ENCODE data around the gene SLC13A3.

SLC13A3 gene

DNA sequence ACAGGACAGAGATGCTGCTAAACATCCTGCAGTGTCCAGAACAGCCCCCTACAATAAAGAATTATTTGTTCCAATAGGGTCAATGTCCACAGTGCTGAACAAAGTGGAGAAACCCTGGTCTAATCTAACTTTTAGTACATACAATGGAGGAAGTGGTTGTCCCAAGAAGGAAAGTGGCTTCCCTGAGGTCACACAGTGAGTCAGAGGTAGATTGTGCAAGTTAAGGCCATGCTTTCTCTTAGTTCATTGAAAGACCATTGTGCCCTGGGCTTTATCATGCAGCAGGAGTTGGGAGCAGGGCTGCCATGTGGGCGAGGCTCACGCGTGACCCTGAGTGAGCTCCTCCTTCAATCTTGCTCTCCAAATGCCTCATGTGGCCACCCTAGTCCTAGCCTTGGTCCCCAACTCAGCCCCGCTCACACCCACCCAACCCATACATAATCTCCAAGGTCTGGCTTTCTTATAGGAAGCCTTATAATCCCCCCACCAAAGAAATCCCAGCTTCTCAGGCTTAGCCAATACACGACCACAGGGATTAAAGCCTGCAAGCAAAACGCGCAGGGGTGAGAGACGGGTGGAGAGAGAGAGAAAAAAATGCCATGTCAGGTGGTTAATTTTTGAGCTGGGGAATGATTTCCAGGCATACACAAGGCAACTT lies 19.9 kb downstream of the SLC13A3 start:
- no peak overlapping the region for H3K4me3 ChIP-seq (ENCODE audit: low read length)
- peaks cover 2% of the 10 kb centered on the region for H3K9me3 ChIP-seq (ENCODE audit: low read length)
- peaks cover 21% of the 10 kb centered on the region for H3K4me1 ChIP-seq (ENCODE audit: insufficient read depth, low read length)
- H3K27me3 ChIP-seq (ENCODE audit: insufficient read depth, low read length): no peaks in the 10 kb centered on the region
- H2AFZ ChIP-seq (ENCODE audit: low read depth, low read length): no peak overlapping the region
- no peaks in the 10 kb centered on the region for H3K36me3 ChIP-seq (ENCODE audit: insufficient read depth, low read length)

DNA sequence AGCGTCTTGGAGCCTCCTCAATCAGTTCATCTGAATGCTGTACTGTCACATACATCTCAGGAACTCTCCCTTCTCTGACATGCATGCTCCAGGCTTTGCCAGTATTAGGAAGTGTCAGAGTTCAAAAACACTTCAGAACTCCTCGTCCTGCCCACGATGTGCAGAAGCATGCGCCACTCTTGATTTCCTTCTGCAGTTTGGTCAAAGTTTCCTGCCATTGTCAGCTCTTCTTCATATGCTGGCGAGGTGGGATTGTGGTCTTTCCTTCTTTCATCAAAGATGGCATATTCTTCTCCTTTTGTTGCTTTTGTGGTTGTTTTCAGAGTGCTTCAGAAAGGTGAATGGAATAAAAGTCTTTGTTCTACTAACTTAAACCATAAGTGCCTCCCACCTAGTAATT lies 21.0 kb downstream of the SLC13A3 start:
- H3K4me1 ChIP-seq (ENCODE audit: insufficient read depth, low read length): peaks cover 16% of the 10 kb centered on the region
- no peaks in the 10 kb centered on the region for H3K36me3 ChIP-seq (ENCODE audit: insufficient read depth, low read length)
- H2AFZ ChIP-seq (ENCODE audit: low read depth, low read length): no peak overlapping the region
- no peaks in the 10 kb centered on the region for H3K27me3 ChIP-seq (ENCODE audit: insufficient read depth, low read length)
- no peak overlapping the region for H3K4me3 ChIP-seq (ENCODE audit: low read length)
- peaks cover 2% of the 10 kb centered on the region for H3K9me3 ChIP-seq (ENCODE audit: low read length)

DNA sequence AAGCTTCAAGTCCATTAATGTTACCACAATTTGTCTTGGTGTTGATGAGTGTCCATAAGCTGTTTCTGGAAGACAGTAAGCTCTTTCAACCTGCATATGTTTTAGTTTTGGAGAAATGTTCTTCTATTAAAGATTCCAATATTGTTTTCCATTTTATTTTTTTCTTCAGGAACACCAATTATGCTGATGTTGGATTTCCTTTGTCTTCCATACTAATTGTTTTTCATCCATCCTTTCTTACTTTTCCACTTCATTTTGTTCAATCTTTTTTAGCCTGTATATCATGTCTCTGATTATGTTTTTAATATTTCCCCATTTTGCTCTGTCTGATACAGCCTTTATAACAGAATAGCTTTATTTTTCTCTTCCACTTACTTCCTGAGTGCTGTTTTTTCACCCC lies 21.9 kb downstream of the SLC13A3 start:
- Histone ChIP-seq H3K27me3 (ENCODE audit: insufficient read depth, low read length) (no peaks in the 10 kb centered on the region), H3K4me3 (ENCODE audit: low read length) (no peak overlapping the region)

DNA sequence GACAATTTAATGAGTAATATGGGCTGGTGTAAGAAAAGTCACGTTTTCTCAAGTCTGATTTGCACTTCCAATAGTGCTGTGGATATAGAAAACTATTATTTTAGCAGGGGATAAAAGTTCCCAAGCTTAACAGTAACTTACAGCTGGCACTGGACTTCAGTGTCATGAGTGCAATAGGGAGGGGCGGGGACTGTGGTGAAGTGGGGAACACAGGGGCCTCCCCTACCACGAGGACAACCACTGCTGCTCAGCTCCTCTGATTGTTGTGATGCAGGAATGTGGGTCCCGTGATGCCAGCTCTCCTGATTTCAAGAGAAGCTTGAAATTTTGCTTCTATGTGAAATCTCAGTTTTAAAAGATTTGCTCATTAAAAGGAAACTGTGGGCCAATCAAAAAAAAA lies 24.0 kb downstream of the SLC13A3 start:
- no peaks in the 10 kb centered on the region for H3K27me3 ChIP-seq (ENCODE audit: insufficient read depth, low read length)
- no peaks in the 10 kb centered on the region for H3K36me3 ChIP-seq (ENCODE audit: insufficient read depth, low read length)
- H3K9me3 ChIP-seq (ENCODE audit: low read length): peaks cover 6% of the 10 kb centered on the region
- peaks cover 25% of the 10 kb centered on the region for H3K4me1 ChIP-seq (ENCODE audit: insufficient read depth, low read length)
- no peak overlapping the region for H3K4me3 ChIP-seq (ENCODE audit: low read length)
- H2AFZ ChIP-seq (ENCODE audit: low read depth, low read length): no peak overlapping the region

More for the DNA sequence above, 21.9 kb downstream of the SLC13A3 start:
- Histone ChIP-seq H3K9me3 (ENCODE audit: low read length) (peaks cover 2% of the 10 kb centered on the region), H3K36me3 (ENCODE audit: insufficient read depth, low read length) (no peaks in the 10 kb centered on the region), H2AFZ (ENCODE audit: low read depth, low read length) (no peak overlapping the region), H3K4me1 (ENCODE audit: insufficient read depth, low read length) (peaks cover 16% of the 10 kb centered on the region)

DNA sequence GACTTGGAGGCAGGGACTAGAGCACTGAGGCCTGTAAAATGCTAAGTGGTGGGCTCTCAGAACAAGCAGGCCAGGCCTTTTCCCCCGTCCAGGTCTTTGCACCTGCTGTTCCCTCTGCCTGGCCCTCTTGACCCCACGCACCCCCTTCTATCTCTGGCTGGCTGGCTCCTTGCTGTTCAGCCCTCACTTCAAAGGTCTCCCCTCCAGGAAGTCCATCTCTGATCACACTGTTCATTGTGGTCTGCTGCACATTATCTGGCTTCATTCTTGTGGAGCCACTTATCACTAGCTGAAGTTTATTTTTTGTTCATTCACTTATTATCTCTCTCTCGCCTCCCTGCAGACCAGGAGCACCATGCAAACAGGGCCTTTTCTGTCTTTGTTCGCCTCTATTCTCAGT lies 24.5 kb downstream of the SLC13A3 start:
- no peak overlapping the region for H3K4me3 ChIP-seq (ENCODE audit: low read length)
- H3K36me3 ChIP-seq (ENCODE audit: insufficient read depth, low read length): no peaks in the 10 kb centered on the region
- no peaks in the 10 kb centered on the region for H3K27me3 ChIP-seq (ENCODE audit: insufficient read depth, low read length)
- H3K9me3 ChIP-seq (ENCODE audit: low read length): peaks cover 6% of the 10 kb centered on the region
- no peak overlapping the region for H2AFZ ChIP-seq (ENCODE audit: low read depth, low read length)
- peaks cover 30% of the 10 kb centered on the region for H3K4me1 ChIP-seq (ENCODE audit: insufficient read depth, low read length)

DNA sequence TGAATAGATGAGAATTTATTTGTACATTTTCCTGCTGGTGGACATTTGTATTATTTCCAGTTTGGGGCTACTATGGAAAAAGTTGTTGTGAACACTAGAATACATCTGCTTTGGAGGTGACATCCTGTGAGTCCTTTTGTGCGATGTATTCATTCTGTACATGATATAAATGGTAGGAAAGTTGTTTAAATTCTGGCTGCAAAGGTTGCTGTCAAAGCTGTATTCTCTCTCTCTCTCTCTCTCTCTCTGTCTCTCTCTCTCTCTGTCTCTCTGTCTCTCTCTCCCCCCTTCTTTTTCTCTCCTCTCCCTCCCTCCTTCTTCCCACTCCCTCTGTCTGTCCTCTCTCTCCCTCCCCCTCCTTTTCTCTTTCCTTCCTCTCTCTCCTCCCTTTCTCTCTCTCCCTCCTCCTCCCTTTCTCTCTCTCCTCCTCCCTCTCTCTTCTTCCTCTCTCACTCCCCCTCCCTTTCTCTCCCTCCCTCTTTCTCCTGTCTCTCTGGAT lies 25.3 kb downstream of the SLC13A3 start:
- Histone ChIP-seq H3K4me3 (ENCODE audit: low read length) (no peak overlapping the region), H3K9me3 (ENCODE audit: low read length) (peaks cover 6% of the 10 kb centered on the region), H3K4me1 (ENCODE audit: insufficient read depth, low read length) (peaks cover 34% of the 10 kb centered on the region), H3K36me3 (ENCODE audit: insufficient read depth, low read length) (no peaks in the 10 kb centered on the region), H2AFZ (ENCODE audit: low read depth, low read length) (no peak overlapping the region), H3K27me3 (ENCODE audit: insufficient read depth, low read length) (no peaks in the 10 kb centered on the region)

DNA sequence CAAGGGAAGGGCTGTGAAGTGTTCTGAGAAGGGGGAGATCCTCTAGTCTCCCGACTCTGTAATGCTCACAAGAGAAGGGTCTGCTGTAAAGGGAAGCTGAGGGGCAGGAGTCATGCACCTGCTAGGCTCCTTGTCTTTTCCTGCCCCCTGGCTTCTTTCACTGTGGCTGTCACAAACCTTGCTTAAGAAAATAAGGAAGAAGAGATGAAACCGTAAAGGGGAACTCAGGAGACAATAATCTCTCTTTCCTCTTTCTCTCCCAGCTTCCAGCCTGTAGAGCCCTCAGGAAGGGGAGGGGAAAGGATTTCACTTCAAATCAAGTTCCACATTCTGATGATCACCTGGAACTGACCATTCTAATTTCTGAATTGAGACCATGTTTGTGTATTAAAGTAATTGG lies 26.3 kb downstream of the SLC13A3 start:
- no peaks in the 10 kb centered on the region for H3K36me3 ChIP-seq (ENCODE audit: insufficient read depth, low read length)
- no peak overlapping the region for H2AFZ ChIP-seq (ENCODE audit: low read depth, low read length)
- H3K4me3 ChIP-seq (ENCODE audit: low read length): no peak overlapping the region
- peaks cover 34% of the 10 kb centered on the region for H3K4me1 ChIP-seq (ENCODE audit: insufficient read depth, low read length)
- peaks cover 4% of the 10 kb centered on the region for H3K9me3 ChIP-seq (ENCODE audit: low read length)
- H3K27me3 ChIP-seq (ENCODE audit: insufficient read depth, low read length): no peaks in the 10 kb centered on the region

DNA sequence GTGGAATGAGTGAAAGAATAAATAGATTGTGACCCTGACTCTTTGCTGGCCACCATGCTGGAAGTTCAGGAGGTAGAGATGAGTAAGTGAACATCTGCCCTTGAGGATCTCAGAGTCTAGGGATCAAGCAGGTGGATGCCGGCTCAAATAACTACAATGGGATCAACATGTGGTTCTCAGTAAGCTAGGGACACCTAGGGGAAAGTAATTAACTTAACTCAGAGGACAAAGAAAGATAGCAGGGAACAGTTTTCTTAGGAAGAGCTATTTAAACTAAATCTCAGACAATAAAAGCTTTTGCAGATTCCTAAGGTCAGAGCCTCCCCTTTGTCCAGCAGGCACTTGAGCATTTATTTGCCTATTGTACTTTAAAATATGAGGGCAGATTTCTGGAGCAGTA lies 29.1 kb downstream of the SLC13A3 start:
- H3K9me3 ChIP-seq (ENCODE audit: low read length): peaks cover 4% of the 10 kb centered on the region
- H3K4me3 ChIP-seq (ENCODE audit: low read length): no peak overlapping the region
- H2AFZ ChIP-seq (ENCODE audit: low read depth, low read length): no peak overlapping the region
- H3K36me3 ChIP-seq (ENCODE audit: insufficient read depth, low read length): no peaks in the 10 kb centered on the region
- H3K4me1 ChIP-seq (ENCODE audit: insufficient read depth, low read length): peaks cover 29% of the 10 kb centered on the region
- no peaks in the 10 kb centered on the region for H3K27me3 ChIP-seq (ENCODE audit: insufficient read depth, low read length)

DNA sequence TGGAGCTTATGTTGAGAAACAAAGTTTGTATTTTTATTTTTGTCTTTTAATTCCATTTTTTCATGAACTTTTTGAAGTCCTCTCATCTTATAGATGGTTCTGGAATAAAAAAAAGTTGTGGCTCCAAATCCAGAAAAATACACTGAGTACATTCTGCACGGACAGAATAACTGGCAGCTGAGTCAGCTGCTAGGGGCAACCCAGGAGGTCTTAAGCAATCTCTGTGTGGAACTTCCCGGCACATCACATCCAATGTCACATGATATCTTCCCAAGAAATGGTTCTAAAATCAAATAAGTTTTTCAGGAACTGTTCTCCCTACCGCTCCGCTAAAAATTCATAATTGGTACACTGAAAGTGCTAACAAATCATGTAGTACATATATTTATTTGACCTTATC lies 29.8 kb downstream of the SLC13A3 start:
- Histone ChIP-seq H3K4me3 (ENCODE audit: low read length) (no peak overlapping the region), H2AFZ (ENCODE audit: low read depth, low read length) (no peak overlapping the region), H3K36me3 (ENCODE audit: insufficient read depth, low read length) (no peaks in the 10 kb centered on the region), H3K4me1 (ENCODE audit: insufficient read depth, low read length) (peaks cover 22% of the 10 kb centered on the region), H3K9me3 (ENCODE audit: low read length) (peaks cover 4% of the 10 kb centered on the region), H3K27me3 (ENCODE audit: insufficient read depth, low read length) (no peaks in the 10 kb centered on the region)

DNA sequence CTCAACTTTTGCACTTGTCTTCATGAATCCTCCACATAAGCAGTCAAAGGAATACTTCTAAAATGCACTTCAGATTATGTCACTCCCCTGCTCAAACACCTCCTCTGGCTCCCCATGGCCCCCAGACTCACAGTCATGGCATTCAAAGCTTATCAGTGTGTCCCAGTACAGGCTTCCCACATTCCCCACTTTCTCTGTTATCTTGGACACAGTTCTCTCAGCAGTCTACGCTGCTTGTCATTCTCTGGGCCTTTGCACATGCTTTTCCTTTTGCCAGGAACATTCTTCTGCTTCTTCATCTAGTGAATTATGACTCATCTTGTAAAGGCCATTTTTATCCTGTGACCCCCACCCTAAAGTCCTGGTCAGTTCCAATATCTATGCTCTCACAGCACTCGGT lies 31.8 kb downstream of the SLC13A3 start:
- H3K36me3 ChIP-seq (ENCODE audit: insufficient read depth, low read length): no peaks in the 10 kb centered on the region
- H2AFZ ChIP-seq (ENCODE audit: low read depth, low read length): no peak overlapping the region
- peaks cover 18% of the 10 kb centered on the region for H3K4me1 ChIP-seq (ENCODE audit: insufficient read depth, low read length)
- no peak overlapping the region for H3K4me3 ChIP-seq (ENCODE audit: low read length)
- no peaks in the 10 kb centered on the region for H3K27me3 ChIP-seq (ENCODE audit: insufficient read depth, low read length)
- peaks cover 4% of the 10 kb centered on the region for H3K9me3 ChIP-seq (ENCODE audit: low read length)

DNA sequence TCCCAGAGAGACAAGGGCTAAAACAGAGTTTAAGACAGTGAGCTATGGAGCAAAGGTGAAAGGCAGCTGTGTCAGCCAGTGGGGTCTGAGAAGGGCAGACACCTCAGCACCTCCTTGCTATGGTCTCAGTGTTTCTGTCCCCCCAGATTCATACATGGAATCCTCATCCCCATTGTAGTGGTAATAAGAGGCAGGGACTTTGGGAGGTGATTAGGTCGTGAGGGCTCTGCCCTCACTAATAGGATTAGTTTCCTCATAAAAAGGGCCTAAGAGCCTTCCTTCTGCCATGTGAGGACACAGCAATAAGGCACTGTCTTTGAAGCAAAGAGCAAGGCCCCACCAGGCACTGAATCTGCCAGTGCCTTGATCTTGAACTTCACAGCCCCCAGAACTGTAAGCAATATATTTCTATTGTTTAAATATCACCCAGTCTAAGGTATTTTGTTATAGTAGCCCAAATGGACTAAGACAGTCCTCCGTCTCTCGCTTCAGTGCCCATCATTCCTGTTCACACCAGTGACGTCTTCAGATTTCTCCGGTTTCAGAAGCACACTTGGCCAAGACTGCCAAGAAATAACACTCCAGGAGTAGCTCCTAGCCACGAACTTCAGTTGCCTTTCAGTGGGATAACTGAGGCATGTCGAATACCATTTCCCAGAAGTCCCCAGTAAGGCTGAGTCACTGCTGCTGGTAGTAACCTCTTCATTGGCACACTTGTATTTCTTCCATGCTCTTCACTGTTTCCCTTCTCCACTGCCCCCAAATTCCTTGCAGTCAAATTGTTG lies 32.8 kb downstream of the SLC13A3 start:
- no peak overlapping the region for H2AFZ ChIP-seq (ENCODE audit: low read depth, low read length)
- H3K4me1 ChIP-seq (ENCODE audit: insufficient read depth, low read length): peaks cover 18% of the 10 kb centered on the region
- H3K9me3 ChIP-seq (ENCODE audit: low read length): no peaks in the 10 kb centered on the region
- H3K36me3 ChIP-seq (ENCODE audit: insufficient read depth, low read length): no peaks in the 10 kb centered on the region
- no peaks in the 10 kb centered on the region for H3K27me3 ChIP-seq (ENCODE audit: insufficient read depth, low read length)
- no peak overlapping the region for H3K4me3 ChIP-seq (ENCODE audit: low read length)

DNA sequence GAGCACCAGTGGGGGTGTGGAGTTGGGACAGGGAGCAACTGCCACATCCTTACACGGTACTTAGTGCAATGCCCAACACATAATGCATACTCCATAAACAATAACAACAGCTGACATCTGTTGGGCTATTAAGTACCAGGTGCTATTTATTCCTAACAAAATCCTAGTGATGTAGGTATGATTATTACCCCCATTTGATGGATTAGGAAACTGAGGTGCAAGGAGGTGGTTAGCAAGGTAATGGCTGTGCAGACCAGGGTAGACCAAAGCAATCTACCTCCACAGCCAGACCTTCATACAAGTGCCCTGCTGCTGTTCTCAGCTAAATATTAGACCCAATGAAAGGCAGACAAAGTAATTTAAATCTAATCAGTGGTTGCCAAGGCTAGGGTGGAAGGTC lies 36.8 kb downstream of the SLC13A3 start:
- H3K4me3 ChIP-seq (ENCODE audit: low read length): no peak overlapping the region
- no peaks in the 10 kb centered on the region for H3K27me3 ChIP-seq (ENCODE audit: insufficient read depth, low read length)
- no peaks in the 10 kb centered on the region for H3K4me1 ChIP-seq (ENCODE audit: insufficient read depth, low read length)
- H3K9me3 ChIP-seq (ENCODE audit: low read length): no peaks in the 10 kb centered on the region
- no peaks in the 10 kb centered on the region for H3K36me3 ChIP-seq (ENCODE audit: insufficient read depth, low read length)
- H2AFZ ChIP-seq (ENCODE audit: low read depth, low read length): no peak overlapping the region

DNA sequence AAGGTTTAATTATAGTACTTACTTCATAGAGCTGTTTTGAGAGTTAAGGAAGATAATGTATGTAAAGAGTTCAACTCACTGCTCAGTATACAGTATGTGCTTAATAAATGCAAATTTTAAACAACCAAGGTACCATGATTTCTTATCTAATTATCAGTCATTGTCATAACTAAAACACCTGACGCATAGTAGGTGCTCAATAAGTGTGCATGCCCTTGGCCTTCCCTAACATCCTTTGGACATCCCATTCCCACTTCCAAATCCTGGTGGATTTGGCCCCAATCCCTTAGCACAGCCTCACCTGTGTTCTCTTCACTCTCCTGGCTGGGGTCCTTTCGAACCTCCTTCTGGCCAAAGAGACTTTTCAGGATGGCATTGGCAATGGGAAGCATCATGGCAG lies 41.1 kb downstream of the SLC13A3 start:
- no peaks in the 10 kb centered on the region for H3K36me3 ChIP-seq (ENCODE audit: insufficient read depth, low read length)
- H3K4me3 ChIP-seq (ENCODE audit: low read length): no peak overlapping the region
- no peaks in the 10 kb centered on the region for H3K27me3 ChIP-seq (ENCODE audit: insufficient read depth, low read length)
- H3K9me3 ChIP-seq (ENCODE audit: low read length): no peaks in the 10 kb centered on the region
- no peak overlapping the region for H2AFZ ChIP-seq (ENCODE audit: low read depth, low read length)
- no peaks in the 10 kb centered on the region for H3K4me1 ChIP-seq (ENCODE audit: insufficient read depth, low read length)
